ENCODE data around the gene CCL2. TPM values are rescaled to one million over a fixed set of nuclear protein-coding genes. Genes with fewer than 3 reads are reported as not detected.
"Not testable (repeated sequence)": the region's sequence is repeated elsewhere in the genome, so short reads cannot be mapped to it uniquely, and the experiment has no call there.

Gene CCL2
- total RNA-seq: 22.3 TPM
- long read RNA-seq, transcript CCL2-201 (3 exons, 741 nt): major isoform, 10 of 11 reads
- long read RNA-seq, partial matches to known transcripts: 0 of 11 reads
- long read RNA-seq, other reads (novel, unspliced or antisense): 0 of 11 reads

DNA sequence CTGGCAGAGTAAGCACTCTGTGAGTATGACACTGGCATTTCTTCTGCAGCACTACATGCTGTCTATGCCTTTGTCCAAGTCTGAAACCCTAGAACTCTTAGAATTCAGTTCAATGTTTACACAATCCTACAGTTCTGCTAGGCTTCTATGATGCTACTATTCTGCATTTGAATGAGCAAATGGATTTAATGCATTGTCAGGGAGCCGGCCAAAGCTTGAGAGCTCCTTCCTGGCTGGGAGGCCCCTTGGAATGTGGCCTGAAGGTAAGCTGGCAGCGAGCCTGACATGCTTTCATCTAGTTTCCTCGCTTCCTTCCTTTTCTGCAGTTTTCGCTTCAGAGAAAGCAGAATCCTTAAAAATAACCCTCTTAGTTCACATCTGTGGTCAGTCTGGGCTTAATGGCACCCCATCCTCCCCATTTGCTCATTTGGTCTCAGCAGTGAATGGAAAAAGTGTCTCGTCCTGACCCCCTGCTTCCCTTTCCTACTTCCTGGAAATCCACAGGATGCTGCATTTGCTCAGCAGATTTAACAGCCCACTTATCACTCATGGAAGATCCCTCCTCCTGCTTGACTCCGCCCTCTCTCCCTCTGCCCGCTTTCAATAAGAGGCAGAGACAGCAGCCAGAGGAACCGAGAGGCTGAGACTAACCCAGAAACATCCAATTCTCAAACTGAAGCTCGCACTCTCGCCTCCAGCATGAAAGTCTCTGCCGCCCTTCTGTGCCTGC lies at the start of gene CCL2:
CCL2 (plus strand) TSS at position 635 of the 730 bp plus-strand sequence; CDS start at position 700, 65 bp downstream.
- DNase-seq (peak; percentile 73), ATAC-seq (peak; percentile 71)
- intact Hi-C loops (cut with micrococcal nuclease): no loop called here

DNA sequence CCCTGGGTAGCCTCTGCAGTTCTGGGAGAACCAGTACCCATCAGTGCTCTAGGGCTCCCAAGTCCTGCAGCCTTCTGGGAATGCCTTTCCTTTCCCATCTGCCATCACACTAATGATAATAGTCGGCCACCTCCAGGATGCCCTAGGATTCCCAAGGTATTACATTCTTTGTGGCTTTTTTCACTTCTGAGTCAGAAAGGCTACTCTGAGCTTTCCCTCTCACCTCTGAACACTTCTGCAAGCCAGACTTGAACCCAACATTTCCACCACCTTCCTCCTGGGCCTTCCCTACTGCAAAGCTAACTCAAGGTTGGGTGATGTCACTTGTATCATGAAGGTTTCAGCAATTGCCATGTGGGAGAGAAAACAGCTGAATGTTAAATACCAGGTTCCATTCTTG lies 49.7 kb upstream of the CCL2 start:
- DNase-seq (no peak), ATAC-seq (no peak)
- intact Hi-C loops (cut with micrococcal nuclease): no loop called here

DNA sequence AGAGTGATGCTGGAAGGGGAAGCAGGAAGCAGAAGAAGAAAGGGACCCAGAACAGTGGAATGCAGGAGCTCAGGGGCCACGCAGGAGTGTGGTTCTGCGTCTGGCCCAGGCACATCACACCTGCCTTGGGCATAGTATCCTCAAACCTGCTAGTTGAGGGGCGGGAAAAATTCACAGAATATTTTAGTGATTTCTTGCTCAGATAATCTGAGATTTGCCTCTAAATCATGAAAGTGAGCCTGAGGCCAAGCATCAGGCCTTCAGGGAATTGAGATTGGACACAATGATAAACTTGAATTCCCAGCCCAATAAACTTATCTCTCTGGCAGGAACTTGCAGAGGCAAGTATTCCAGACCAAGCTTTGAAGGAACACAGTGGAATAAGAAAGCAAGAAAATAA lies 48.5 kb upstream of the CCL2 start:
- peak; percentile 33 for ATAC-seq
- intact Hi-C loops (cut with micrococcal nuclease): no loop called here

DNA sequence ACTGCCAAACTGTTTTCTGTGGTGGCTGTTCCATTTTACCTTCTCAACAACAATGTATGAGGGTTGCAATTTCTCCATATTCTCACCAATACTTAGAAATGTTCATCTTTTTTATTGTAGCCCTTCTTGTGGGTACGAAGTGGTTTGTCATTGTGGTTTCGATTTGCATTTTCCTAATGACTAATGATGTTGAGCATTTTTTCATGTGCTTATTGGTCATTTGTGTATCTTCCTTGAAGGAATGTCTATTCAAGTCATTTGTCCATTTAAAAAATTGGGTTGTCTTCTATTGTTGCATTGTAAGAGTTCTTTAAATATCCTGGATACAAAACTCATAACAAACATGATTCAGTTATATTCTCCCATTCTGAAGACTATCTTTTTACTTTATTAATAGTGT lies 47.5 kb upstream of the CCL2 start:
- intact Hi-C loops (cut with micrococcal nuclease): no loop called here
- ATAC-seq: no peak

More for the DNA sequence above, 48.5 kb upstream of the CCL2 start:
- no peak for DNase-seq

DNA sequence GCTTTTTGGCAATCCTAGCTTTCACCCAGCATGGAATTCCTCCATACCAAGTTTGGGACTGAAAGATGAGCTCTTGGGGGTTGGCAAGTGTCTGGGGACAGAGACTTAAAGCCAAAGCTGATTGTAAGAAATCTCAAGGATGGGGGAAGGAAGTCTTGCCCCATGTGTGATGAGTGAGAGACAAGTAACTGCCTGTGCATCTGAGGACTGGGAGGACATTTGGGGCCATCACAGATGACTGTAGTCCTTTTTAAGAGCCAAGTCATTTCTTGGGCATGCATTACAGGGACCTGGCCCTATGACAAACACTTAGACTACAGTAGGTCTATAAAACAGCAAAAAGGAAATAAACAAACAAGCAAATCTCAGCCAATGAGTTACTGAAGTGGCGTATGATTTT lies 36.3 kb upstream of the CCL2 start:
- ATAC-seq (no peak), DNase-seq (no peak)
- intact Hi-C loops (cut with micrococcal nuclease): no loop called here

More for the DNA sequence above, 47.5 kb upstream of the CCL2 start:
- no peak for DNase-seq

DNA sequence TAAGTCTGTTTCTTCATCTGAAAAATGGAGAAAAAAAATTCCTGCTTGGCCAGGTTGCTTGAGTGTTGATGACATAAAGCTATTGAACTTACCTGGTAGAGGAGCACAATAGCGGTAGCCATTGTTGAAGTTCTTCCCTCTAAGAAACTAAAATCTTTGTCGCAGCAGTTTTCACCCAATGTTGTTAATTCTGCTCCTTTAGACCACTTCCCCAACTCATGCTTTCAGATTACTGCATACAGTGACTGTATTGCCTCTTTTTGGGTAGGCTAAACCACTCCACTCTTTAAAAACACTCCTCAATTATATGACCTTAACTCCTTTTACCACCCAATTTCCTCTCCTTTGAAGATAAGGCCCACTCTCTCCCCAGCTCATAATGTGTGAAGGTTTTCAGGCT lies 35.7 kb upstream of the CCL2 start:
- ATAC-seq: no peak
- DNase-seq: no peak
- intact Hi-C loops (cut with micrococcal nuclease): no loop called here

DNA sequence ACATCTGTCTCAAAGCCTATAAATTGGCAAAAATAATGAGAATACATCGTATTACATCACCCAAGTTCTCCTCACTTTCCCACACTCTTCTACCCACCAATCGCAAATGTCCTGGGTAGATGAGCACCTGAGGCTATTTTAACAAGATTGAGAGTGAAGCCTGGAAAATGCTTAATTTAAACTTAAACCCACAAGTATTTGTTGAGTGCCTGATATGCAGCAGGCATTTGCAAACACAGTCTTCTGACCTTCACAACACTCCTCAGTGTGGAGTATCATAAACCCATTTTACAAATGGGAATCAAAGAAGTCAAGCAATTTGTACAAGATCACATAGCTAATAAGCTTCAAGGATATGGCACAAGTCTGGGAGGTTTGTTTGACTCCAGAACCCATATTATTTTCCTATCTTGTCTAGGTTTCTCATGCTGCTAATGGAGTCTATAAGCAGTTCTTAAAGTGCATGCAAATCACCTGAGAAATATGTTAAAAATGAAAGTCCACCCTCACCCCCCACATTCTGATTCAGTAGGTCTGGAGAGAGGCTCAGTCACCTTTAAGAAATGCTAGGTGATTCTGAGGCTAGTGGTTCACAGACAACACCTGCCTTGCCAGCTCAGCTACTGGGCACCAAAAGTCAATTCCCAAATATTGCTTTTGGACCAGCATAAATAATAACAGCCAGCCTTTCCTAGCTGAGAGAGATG lies 34.9 kb upstream of the CCL2 start:
- intact Hi-C loops (cut with micrococcal nuclease): no loop called here
- DNase-seq (no peak), ATAC-seq (no peak)

DNA sequence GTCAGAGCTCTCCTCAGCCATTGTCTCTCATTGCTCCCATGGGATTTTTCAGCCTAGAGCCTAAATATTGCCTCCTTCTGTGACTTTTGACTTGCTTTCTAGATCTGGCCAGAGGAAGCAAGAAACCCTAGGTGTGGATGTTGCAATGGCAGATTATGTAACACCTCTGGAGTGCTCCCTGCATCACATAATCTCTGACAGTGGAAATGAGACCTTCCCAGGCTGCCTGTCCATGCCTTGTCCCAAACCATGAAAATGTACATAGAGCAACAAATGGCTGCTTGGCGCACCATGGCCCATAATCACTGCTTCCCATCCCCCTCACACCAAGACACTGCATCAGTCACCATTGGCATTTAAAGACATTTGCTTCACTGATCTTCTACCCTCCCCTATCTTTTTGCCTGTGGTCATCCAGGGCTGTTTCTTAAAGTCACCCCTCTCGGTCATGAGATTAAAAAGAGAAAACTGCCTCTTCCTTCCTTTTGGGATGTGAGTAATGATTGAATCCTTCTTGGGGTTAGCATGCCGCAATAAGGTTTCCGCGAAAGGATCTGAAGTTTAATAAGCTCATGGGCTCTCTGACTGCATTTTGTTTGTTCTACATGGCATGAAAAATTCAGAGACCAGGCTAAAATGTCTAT lies 34.2 kb upstream of the CCL2 start:
- ATAC-seq (peak; percentile 61), DNase-seq (no peak)
- intact Hi-C loops (cut with micrococcal nuclease): no loop called here

DNA sequence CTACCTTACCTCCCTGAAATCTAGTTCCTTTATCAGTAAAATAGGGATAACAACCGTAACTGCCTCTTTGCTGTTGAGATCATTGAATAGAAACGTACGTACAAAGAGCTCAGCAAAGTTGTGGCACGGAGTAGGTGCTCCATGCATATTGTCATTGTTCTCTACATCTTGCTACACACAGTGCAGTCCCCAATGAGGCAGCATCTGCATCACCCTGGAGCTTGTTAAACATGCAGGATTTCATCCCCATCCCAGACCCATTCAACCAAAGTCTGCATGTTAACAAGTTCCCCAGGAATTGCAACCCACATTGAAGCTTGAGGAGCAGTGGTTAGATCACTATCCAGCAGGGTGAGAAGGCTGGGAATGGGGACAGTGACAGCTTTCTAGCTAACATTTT lies 33.7 kb upstream of the CCL2 start:
- DNase-seq (no peak), ATAC-seq (no peak)
- intact Hi-C loops (cut with micrococcal nuclease): no loop called here

DNA sequence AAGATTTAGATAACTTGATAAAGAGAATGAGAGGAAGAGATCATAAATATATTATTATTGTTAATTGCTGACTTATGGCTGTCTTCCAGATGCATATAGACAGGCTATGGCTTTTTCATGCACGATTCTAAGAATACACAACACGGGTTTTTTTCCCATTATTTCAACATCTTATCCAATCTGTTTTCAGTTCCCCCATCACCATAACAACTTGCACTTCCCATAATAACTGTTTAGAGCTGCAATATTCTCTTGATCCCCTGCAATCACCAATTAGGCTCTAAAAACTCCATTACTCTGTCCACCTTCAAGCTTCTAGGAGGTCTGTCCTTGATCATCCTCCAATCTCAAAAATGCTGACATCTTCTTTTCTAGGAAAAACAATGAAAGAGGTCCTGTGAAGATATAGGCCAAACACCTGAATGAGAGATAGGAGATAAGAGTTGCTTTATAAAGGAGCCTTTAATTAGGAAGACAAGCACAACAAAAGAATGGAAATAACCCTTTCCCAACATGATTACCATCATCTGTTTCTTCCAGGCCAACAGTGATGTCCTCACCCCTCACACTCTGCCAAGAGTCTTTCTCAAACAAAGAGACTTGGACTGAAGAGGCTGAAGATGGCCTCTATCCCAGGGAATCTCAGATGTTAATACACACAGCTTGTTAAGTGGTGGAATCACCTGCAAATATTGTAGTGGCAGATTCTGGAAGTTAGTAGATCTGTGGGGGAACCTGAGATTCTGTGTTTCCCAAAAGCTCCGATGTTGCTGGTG lies 32.2 kb upstream of the CCL2 start:
- intact Hi-C loops (cut with micrococcal nuclease): no loop called here
- DNase-seq (no peak), ATAC-seq (peak; percentile 31)

DNA sequence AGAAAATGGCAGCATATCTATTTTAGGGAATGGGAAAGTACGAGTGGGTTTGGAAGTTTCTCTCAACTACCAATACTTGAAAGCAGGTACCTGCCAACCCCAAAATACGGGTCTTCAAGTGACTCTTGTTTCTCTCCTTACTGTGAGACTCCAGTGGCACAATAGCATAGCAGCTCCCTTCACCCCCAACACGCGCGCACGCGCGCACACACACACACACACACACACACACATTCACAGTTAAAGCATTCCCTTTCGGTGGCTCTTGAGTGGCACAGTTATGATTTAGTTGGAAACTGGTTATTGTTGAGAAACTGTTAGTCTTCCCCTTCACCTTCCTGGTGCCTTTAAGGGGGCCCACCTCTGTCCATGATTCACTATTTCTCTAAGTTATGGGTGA lies 30.0 kb upstream of the CCL2 start:
- intact Hi-C loops (cut with micrococcal nuclease): no loop called here
- no peak for ATAC-seq
- DNase-seq: no peak

DNA sequence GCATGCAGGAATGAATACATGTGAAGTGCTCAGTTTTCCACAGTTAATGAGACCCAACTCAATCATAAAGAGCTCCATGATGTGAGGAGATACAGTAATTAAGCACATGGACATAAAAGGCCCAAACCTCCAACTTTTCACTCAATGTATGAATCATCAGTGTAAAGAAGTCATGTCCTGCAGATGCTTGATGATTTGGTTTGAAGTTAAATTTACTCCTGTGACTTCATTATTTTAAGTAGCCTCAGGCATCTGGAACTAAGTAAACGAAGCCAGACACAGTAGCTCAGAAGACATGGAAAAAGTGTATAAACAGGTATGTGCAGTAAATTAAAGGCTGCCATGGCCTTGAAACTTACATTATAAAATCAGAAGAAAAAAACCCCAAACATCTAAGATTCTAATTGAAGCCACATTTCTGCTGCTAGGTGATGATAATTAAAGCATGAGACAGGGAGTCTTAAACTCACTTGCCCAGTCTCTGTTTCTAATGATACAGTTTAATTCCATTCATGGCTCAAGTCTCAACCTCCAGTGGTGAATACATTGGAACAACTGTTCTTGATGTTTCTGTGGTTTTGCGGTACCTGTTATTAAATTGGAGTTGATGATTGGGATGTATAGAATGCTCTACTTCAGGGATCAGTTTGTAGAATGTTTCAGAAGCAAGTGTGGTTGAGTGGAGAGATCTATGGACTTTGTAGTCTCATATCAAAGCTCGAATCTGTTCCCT lies 28.9 kb upstream of the CCL2 start:
- DNase-seq: no peak
- intact Hi-C loops (cut with micrococcal nuclease): no loop called here
- no peak for ATAC-seq

DNA sequence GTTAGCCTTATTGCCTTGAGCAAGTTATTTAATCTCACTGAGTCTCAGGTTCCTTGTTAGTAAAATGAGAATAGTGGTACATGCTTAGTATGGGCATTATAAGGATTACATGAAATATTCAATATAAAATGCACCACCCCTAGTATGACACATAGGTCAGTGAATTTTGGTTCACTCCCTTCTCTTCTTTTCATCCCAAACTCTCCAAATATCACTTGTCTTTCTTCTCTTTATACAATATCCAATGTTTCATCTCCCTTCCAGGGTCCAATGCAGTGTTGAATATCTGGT lies 28.4 kb upstream of the CCL2 start:
- no peak for DNase-seq
- ATAC-seq: no peak
- intact Hi-C loops (cut with micrococcal nuclease): no loop called here

DNA sequence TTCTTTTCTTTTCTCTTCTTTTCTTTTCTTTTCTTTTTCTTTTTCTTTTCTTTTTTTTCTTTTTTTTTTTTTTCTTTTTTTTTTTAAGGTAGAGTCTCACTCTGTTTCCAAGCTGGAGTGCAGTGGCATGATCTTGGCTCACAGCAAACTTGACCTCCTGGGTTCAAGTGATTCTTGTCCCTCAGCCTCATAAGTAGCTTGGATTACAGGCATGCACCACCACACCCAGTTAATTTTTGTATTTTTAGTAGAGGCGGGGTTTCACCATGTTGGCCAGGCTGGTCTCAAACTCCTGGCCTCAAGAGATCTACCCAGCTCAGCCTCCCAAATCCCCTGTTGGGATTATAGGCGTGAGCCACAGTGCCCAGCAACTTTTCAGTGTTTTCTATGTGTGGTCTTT lies 27.8 kb upstream of the CCL2 start:
- DNase-seq; intact Hi-C loops (cut with micrococcal nuclease); ATAC-seq: not testable (repeated sequence)

DNA sequence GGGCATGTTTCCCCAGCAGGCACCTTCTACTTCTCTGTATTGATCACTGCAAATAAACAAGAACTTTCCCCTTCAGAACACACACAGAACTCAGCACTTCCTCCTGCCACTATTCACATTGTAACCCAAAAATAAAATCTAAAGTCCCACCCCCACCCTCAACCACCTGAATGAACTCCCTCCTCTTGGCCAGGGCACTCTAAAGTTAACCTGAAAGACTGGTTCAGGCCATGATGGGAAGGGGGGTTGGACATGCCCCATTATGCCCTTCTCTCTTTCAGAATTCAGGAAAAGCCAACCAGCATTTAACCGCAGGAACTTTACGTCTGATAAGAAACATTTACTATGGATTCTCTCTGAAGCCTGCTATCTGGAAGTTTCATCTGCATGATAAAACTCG lies 27.4 kb upstream of the CCL2 start:
- intact Hi-C loops (cut with micrococcal nuclease): no loop called here
- no peak for ATAC-seq
- DNase-seq: no peak

DNA sequence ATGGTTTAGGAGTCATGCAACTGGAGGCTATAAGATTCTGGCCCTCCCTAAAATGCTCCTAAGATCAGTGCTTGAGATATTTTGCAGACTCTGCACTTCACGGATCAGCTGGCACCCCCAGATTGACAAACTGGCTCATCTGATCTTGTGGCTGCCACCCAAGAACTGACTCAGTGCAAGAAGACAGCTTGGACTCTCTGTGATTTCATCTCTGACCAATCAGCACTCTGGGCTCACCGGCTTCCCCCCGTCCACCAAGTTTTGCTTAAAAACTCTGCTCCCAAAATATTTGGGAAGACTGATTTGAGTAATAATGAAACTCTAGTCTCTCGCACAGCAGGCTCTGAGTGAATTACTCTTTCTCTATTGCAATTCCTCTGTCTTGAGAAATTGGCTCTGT lies 26.3 kb upstream of the CCL2 start:
- intact Hi-C loops (cut with micrococcal nuclease): no loop called here
- DNase-seq (no peak), ATAC-seq (no peak)

DNA sequence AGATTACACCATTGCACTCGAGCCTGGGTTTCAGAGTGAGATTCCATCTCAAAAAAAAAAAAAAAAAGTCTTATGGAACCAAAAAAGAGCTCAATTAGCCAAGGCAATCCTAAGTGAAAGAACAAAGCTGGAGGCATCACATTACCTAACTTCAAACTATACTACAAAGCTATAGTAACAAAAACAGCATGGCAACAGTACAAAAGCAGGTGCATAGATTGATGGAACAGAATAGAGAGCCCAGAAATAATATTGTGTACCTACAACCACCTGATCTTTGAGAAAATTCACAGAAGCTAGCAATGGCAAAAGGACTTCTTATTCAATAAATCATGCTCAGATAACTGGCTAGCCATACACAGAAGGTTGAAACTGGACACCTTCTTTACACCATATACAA lies 24.7 kb upstream of the CCL2 start:
- no peak for DNase-seq
- no peak for ATAC-seq
- intact Hi-C loops (cut with micrococcal nuclease): no loop called here

DNA sequence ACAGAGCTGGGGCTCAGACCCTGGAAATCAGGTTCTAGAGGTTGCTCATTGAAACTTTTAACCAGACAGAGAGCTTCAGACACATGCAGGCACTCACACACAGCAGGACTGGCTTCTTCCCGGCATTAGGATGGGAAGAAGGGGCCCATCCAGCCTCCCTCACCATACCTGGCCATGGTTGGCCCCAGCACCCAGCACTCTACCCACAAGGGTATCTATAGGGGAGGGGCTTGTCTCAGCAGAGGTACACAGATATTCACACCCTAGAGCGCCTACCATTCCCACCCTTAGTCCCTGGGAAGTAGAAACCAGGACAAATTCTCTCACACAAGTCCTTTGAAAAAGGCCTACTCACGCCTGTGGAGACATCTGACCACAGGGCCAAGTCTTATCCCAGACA lies 20.5 kb upstream of the CCL2 start:
- ATAC-seq: no peak
- intact Hi-C loops (cut with micrococcal nuclease): no loop called here
- no peak for DNase-seq

DNA sequence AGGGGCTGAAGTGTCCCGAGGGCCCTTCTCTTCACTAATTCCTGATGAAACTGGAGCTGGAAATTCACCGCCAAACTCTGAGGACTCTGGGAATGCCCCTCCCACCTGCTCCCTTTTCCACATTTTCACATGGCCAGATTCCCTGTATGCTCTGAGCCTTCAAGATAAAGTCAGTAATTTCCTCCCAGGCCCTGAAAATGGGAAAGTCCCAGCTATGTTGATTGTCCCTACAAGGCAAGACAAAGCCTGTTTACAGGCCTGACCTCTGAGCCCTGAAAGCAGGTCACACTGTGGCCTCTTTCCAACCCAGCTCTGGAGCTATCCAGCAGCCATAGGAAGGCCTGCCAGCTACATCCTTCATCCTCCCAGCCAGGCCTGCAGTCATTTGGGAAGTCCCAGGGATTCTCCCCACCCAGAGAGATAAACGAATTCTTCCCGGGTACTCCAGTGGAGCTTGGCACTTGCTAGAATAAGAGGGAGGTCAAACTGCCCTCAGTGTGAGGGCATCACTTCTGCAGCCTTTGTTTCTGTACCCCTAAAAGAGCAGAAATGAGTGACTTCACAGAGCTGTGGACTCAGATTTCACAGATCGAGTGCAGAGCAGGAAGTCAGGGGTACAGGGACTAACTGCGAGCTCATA lies 19.6 kb upstream of the CCL2 start:
- DNase-seq (peak; percentile 81), ATAC-seq (peak; percentile 89)
- intact Hi-C loops (cut with micrococcal nuclease): no loop called here

Data from left ventricle myocardium superior (tissue), 1 donor.